Progenitor cell of endocrine pancreas (in vitro differentiated cells): Measurements from ENCODE around the gene STARD10. TPM values are rescaled to one million over a fixed set of nuclear protein-coding genes. Genes with fewer than 3 reads are reported as not detected.

ENCODE experiments used
- DNase-seq: peaks from one replicate; pipeline ENCODE4 v3.0.0; 2021; ENCODE audit warnings: low spot score; ENCODE audit not compliant: unreplicated experiment
- H3K27ac Mint-ChIP-seq: 2 replicates; pipeline ENCODE4 v1.8.0; 2021; ENCODE audit warnings: mild to moderate bottlenecking, moderate library complexity, mixed read lengths
- H3K27me3 Mint-ChIP-seq: 2 replicates; pipeline ENCODE4 v1.8.0; 2021; ENCODE audit warnings: mixed read lengths
- H3K36me3 Mint-ChIP-seq: 2 replicates; pipeline ENCODE4 v1.8.0; 2022; ENCODE audit warnings: mixed read lengths; ENCODE audit not compliant: insufficient read depth
- H3K4me1 Mint-ChIP-seq: 2 replicates; pipeline ENCODE4 v1.8.0; 2021; ENCODE audit warnings: low read depth, mixed read lengths
- H3K4me3 Mint-ChIP-seq: 2 replicates; pipeline ENCODE4 v1.8.0; 2021; ENCODE audit warnings: low read depth, mild to moderate bottlenecking, moderate library complexity, mixed read lengths
- H3K9me3 Mint-ChIP-seq: 2 replicates; pipeline ENCODE4 v1.8.0; 2021; ENCODE audit warnings: low read depth, mixed read lengths
- CTCF ChIP-seq: fragments of 200-600 bp; sonication (generic); IDR thresholded peaks from one replicate; pipeline ENCODE4 v1.5.0; 2021; ENCODE audit warnings: antibody characterized with exemption, mild to moderate bottlenecking; ENCODE audit not compliant: unreplicated experiment
- total RNA-seq: library from RNA; stranded (reverse); gene quantifications from 2 replicates; pipeline ENCODE4 v1.2.1, GENCODE V29; 2021

The STARD10 gene
- total RNA-seq, 1 donor from 2014 or later, result 212 TPM

- no peak overlapping the region for H3K27ac Mint-ChIP-seq
- H3K4me3 Mint-ChIP-seq, result no peak overlapping the region
- H3K36me3 Mint-ChIP-seq, result peaks cover 6% of the 10 kb centered on the region
- H3K9me3 Mint-ChIP-seq, result no peaks in the 10 kb centered on the region
- TF ChIP-seq CTCF, result no peak
- no peaks in the 10 kb centered on the region for H3K27me3 Mint-ChIP-seq
- DNase-seq, result no peak
- H3K4me1 Mint-ChIP-seq, result peaks cover 21% of the 10 kb centered on the region
These were observed 25.3 kb downstream of the STARD10 start for GRCh38 chr11:72768581-72768980.

- H3K27me3 Mint-ChIP-seq, result no peaks in the 10 kb centered on the region
- no peak for DNase-seq
- peaks cover 18% of the 10 kb centered on the region for H3K4me1 Mint-ChIP-seq
- H3K27ac Mint-ChIP-seq, result peak overlapping the region; percentile 64
- peaks cover 2% of the 10 kb centered on the region for H3K36me3 Mint-ChIP-seq
- no peaks in the 10 kb centered on the region for H3K9me3 Mint-ChIP-seq
- no peak overlapping the region for H3K4me3 Mint-ChIP-seq
- TF ChIP-seq CTCF, result no peak
These were observed 26.4 kb downstream of the STARD10 start for GRCh38 chr11:72767203-72768062.

- Mint-ChIP-seq H3K27me3 (no peaks in the 10 kb centered on the region), H3K27ac (peak overlapping the region; percentile 78), H3K9me3 (no peaks in the 10 kb centered on the region), H3K4me3 (no peak overlapping the region), H3K36me3 (no peaks in the 10 kb centered on the region), H3K4me1 (peaks cover 20% of the 10 kb centered on the region)
- no peak for DNase-seq
- no peak for TF ChIP-seq CTCF
These were observed 27.5 kb downstream of the STARD10 start for GRCh38 chr11:72766152-72766902.

GRCh38 chr11:72764503-72764902, 29.3 kb downstream of the STARD10 start:
- DNase-seq, result no peak
- Mint-ChIP-seq H3K9me3 (no peaks in the 10 kb centered on the region), H3K4me3 (no peak overlapping the region), H3K27ac (peak overlapping the region; percentile 67), H3K36me3 (no peaks in the 10 kb centered on the region), H3K4me1 (peaks cover 20% of the 10 kb centered on the region), H3K27me3 (no peaks in the 10 kb centered on the region)
- TF ChIP-seq CTCF, result peak; percentile 27

- DNase-seq, result no peak
- H3K36me3 Mint-ChIP-seq, result peaks cover 2% of the 10 kb centered on the region
- H3K27me3 Mint-ChIP-seq, result no peaks in the 10 kb centered on the region
- TF ChIP-seq CTCF, result no peak
- H3K9me3 Mint-ChIP-seq, result no peaks in the 10 kb centered on the region
- H3K27ac Mint-ChIP-seq, result no peak overlapping the region
- peaks cover 20% of the 10 kb centered on the region for H3K4me1 Mint-ChIP-seq
- H3K4me3 Mint-ChIP-seq, result no peak overlapping the region
These were observed 30.0 kb downstream of the STARD10 start for GRCh38 chr11:72763823-72764222.
